Gastrocnemius medialis (tissue), 4 donors: Measurements from ENCODE around the gene HEXD. TPM values are rescaled to one million over a fixed set of nuclear protein-coding genes. Genes with fewer than 3 reads are reported as not detected.
"Not testable (repeated sequence)": the region's sequence is repeated elsewhere in the genome, so short reads cannot be mapped to it uniquely, and the experiment has no call there.

ENCODE experiments used
- ATAC-seq, 2 donors: fragments of 150-250 bp; one replicate each; pipeline ENCODE4 v1.9.1; 2016
- DNase-seq, 2 donors: peaks; one replicate each; pipeline ENCODE4 v3.0.0-alpha.2; 2019
- H3K27ac ChIP-seq, 4 donors: fragments of 200-600 bp; sonication (generic); 1 replicate in 1 of 4; 2 replicates in 3 of 4; pipeline ENCODE4 v1.5.1; 2016 to 2018; ENCODE audit warnings: mild to moderate bottlenecking in 2 of 4, moderate library complexity in 1 of 4
- H3K27me3 ChIP-seq, 3 donors: fragments of 200-600 bp; sonication (generic) in 2 of 3; 1 replicate in 1 of 3; 2 replicates in 2 of 3; pipeline versions ENCODE4 v1.5.1 to v1.6.0; 2016 to 2019; ENCODE audit warnings: mild to moderate bottlenecking in 1 of 3, moderate library complexity in 1 of 3
- H3K36me3 ChIP-seq, 2 donors: fragments of 200-600 bp; sonication (generic) in 1 of 2; one replicate each; pipeline ENCODE4 v1.5.1; 2017 to 2018
- H3K4me1 ChIP-seq, 2 donors: fragments of 200-600 bp; sonication (generic) in 1 of 2; one replicate each; pipeline ENCODE4 v1.5.1; 2016 to 2017; ENCODE audit warnings: mild to moderate bottlenecking in 2 of 2
- H3K4me3 ChIP-seq, 4 donors: fragments of 200-600 bp; sonication (generic) in 3 of 4; 1 replicate in 1 of 4; 2 replicates in 3 of 4; pipeline ENCODE4 v1.5.1; 2016 to 2019; ENCODE audit warnings: mild to moderate bottlenecking in 2 of 4
- H3K9me3 ChIP-seq, 3 donors: fragments of 200-600 bp; sonication (generic) in 2 of 3; 1 replicate in 1 of 3; 2 replicates in 2 of 3; pipeline ENCODE4 v1.5.1; 2016 to 2019
- POLR2A ChIP-seq, 2 donors: fragments of 450-650 bp; IDR thresholded peaks; one replicate each; pipeline ENCODE4 v1.6.1; 2017; ENCODE audit warnings: antibody characterized with exemption in 2 of 2, mild to moderate bottlenecking in 2 of 2, moderate library complexity in 2 of 2
- in situ Hi-C, 4 donors: fragments of 200-750 bp; cut with MboI; loops; one replicate each; pipeline versions ENCODE4 v1.15.0 to v1.8.0; 2017; ENCODE audit warnings: low sequenced_read_pairs in 4 of 4
- intact Hi-C: fragments of 100-400 bp; cut with DNase I; formaldehyde crosslinking; loops from one replicate; pipeline ENCODE4 v1.15.1; 2023; ENCODE audit warnings: low total_unique reads
- total RNA-seq, 4 donors: library from RNA; depleted of rRNA; stranded (reverse); fragments of >200 nt; gene quantifications; one replicate each; pipeline versions ENCODE4 v1.1.0 to v1.2.3, GENCODE V29; 2016
- TF ChIP-seq, protein P1 (sequence below), 5 experiments: fragments of 450-650 bp in 3 of 5; fragments of 200-600 bp in 2 of 5; sonication (generic) in 2 of 5; IDR thresholded peaks in 4 of 5; conservative IDR thresholded peaks in 1 of 5; 1 replicate in 4 of 5; 2 replicates in 1 of 5; pipeline ENCODE4 v1.5.1; 2016 to 2019; ENCODE audit warnings: antibody characterized with exemption in 5 of 5, mild to moderate bottlenecking in 3 of 5, moderate library complexity in 3 of 5

HEXD gene
- total RNA-seq, 4 donors from 2014 or later: 15.5 to 35.1 (median 22.5) TPM

DNA sequence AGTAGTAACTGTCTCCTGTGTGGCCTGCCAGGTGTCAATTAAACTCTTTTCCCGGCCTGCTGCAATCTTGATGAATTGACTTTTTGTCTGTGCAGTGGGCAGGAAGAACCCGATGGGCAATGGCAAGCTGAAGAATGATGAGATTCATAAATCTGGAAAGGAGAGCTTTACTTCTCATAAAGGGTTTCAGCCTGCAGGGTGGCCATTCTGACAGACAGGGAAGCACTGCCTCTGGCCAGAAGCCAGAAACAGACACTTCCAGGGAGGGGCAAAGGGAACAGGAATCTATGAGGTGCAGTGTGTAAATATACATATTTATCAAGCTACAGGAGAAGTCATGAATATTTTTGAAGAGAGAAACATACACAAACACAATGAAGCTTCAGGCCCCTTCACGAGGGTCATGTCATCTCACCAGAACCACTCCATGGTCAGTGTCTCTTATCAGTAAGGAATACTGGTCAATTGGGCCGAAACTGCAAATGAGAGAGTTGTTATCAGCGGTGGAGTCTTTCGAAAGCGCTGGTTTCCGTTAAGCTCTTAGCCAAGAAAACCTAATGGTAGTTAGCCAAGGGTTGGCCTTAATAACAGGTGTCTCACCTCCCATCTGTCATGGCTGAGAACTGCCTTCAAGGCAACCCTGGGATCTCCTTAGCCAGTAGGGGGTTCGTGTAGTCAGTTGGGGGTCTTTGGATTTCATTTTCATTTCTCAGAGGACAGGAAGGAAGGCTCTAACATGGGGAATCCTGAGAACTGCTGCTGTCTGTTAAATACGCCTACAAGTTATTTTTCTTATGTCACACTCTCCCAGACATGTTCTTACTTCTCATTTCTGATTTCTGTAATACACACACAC, 39.2 kb downstream of the HEXD start:
- Histone ChIP-seq H3K4me3 (peak overlapping the region; percentile 68 to 98 (median 80)), H3K4me1 (peaks cover 16 to 21% of the 10 kb centered on the region in 2 donors), H3K27ac (peak overlapping the region; percentile 99 to 100 (median 100)), H3K27me3 (no peaks in the 10 kb centered on the region), H3K36me3 (peaks cover 0 to 23% of the 10 kb centered on the region in 2 donors), H3K9me3 (no peaks in the 10 kb centered on the region)
- TF ChIP-seq POLR2A (IDR thresholded peaks at IDR 0.05): no peak
- TF ChIP-seq, protein P1, sequence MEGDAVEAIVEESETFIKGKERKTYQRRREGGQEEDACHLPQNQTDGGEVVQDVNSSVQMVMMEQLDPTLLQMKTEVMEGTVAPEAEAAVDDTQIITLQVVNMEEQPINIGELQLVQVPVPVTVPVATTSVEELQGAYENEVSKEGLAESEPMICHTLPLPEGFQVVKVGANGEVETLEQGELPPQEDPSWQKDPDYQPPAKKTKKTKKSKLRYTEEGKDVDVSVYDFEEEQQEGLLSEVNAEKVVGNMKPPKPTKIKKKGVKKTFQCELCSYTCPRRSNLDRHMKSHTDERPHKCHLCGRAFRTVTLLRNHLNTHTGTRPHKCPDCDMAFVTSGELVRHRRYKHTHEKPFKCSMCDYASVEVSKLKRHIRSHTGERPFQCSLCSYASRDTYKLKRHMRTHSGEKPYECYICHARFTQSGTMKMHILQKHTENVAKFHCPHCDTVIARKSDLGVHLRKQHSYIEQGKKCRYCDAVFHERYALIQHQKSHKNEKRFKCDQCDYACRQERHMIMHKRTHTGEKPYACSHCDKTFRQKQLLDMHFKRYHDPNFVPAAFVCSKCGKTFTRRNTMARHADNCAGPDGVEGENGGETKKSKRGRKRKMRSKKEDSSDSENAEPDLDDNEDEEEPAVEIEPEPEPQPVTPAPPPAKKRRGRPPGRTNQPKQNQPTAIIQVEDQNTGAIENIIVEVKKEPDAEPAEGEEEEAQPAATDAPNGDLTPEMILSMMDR (IDR thresholded peaks at IDR 0.05 in 4 of 5, conservative IDR thresholded peaks at IDR 0.05 in 1 of 5): no peak
- intact Hi-C loops: loop anchor here (10.0 kb wide), 1 partner anchor 532 kb away; the partner anchor contains the start of gene MAFG
- DNase-seq (no peak), ATAC-seq (no peak)
- in situ Hi-C loops: no loop called here

DNA sequence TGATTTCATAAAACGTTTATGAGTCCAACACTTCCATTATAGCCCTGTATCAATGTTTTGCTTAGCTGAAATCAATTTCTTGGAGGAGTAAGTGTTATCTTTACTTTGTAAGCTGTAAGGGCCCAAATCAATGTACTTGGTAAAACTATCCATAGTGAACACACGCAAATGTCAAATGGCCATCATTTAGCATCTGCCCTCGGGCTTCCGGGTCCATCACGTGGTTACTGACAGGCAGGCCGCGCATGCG, 39.7 kb downstream of the HEXD start:
- Histone ChIP-seq H3K4me3 (peak overlapping the region; percentile 68 to 98 (median 80)), H3K36me3 (peaks cover 0 to 28% of the 10 kb centered on the region in 2 donors), H3K27me3 (no peaks in the 10 kb centered on the region), H3K27ac (peak overlapping the region; percentile 99 to 100 (median 100)), H3K4me1 (peaks cover 16 to 21% of the 10 kb centered on the region in 2 donors), H3K9me3 (no peaks in the 10 kb centered on the region)
- no peak for TF ChIP-seq POLR2A (IDR thresholded peaks at IDR 0.05)
- TF ChIP-seq, protein P1 (IDR thresholded peaks at IDR 0.05 in 4 of 5, conservative IDR thresholded peaks at IDR 0.05 in 1 of 5): no peak
- DNase-seq (peak in 1 of 2 donors; percentile 90), ATAC-seq (no peak)
- intact Hi-C loops (loop anchor here (1.0 to 10.0 kb wide), 4 partner anchors 36 to 533 kb away; partner anchors contain the start of genes FOXK2 and MAFG), in situ Hi-C loops (no loop called here)

DNA sequence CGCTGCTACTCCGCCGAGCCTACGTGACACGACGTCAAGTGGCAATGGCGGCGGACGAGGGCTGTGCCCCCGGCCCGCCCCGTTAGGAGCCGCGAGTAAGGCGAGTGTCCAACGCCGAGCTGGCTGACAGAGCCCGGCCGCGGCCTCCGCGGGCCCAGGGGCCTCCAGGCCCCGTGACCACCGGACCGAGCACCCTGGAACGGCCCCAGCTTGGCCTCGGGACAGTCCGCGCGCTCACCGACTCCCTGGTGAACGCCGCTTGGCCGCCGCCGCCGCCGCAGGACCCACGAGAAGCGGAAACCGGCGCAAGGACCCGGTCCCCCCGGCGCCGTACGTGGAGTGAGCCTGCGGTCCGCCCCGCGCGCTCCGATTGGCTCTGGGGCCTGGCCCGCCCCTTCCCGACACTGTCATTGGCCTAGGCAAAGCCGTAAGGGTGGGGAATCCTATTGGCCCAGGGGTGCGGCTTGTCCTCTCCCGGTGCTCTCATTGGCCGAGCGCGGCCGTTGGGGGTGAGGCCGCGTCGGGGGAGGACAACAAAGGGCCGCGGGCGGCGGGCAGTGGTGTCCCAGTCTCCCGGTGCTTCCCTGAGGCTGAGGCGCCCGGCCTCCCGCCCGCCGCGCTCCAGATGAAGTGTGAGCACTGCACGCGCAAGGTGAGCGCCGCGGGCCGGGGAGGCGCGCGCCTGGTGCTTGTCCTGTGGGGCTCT, 40.2 kb downstream of the HEXD start, which contains the start of gene NARF:
Gene NARF (plus strand): TSS at position 563 of the 706 bp plus-strand sequence. CDS start 63 bp downstream, at position 626.
- DNase-seq: peak; percentile 99
- Histone ChIP-seq H3K27ac (peak within 1 kb of the TSS; percentile 99 to 100 (median 100)), H3K4me3 (peak within 1 kb of the TSS; percentile 75 to 98 (median 80)), H3K27me3 (no peaks in the 10 kb centered on the region), H3K36me3 (peaks cover 0 to 33% of the 10 kb centered on the region in 2 donors), H3K4me1 (peaks cover 16 to 21% of the 10 kb centered on the region in 2 donors), H3K9me3 (no peaks in the 10 kb centered on the region)
- ATAC-seq: peak; percentile 92 to 94
- intact Hi-C loops (loop anchor here (1.0 to 10.0 kb wide), 4 partner anchors 36 to 534 kb away; partner anchors contain the start of genes FOXK2 and MAFG), in situ Hi-C loops (no loop called here)
- TF ChIP-seq POLR2A (IDR thresholded peaks at IDR 0.05): peak; percentile 99 to 100
- TF ChIP-seq, protein P1 (IDR thresholded peaks at IDR 0.05 in 4 of 5, conservative IDR thresholded peaks at IDR 0.05 in 1 of 5): no peak

DNA sequence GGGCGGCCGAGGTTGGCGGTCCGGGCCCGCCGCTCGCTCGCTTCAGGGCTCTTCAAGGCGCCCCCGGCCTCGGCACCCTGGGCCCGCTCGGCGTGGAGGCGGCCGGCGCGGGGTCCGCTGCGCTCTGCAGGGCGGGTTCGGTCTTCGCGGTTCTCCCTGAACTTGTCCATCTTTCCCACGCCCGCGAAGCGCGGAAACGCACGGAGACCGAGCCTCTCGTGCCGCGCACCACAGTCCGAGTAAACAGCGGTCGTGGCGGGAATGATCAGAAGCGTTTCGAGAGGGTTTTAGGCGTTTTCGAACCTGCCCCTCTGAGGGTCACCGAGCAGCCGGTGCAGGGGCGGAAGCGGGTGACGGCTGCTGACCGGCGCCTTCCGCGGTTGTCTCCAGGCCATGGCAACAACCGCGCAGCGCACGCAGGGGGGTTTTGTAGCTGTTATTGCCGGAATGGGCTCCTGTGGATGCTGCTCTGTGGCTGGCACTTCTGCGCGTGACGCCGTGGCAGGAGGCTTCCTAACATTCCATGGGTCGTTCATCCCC, 40.8 kb downstream of the HEXD start:
- in situ Hi-C loops: no loop called here
- Histone ChIP-seq H3K27me3 (no peaks in the 10 kb centered on the region), H3K4me3 (peak overlapping the region; percentile 75 to 98 (median 80)), H3K4me1 (peaks cover 16 to 21% of the 10 kb centered on the region in 2 donors), H3K27ac (peak overlapping the region; percentile 99 to 100 (median 100)), H3K36me3 (peaks cover 0 to 36% of the 10 kb centered on the region in 2 donors), H3K9me3 (no peaks in the 10 kb centered on the region)
- intact Hi-C loops: loop anchor here (1.0 to 10.0 kb wide), 4 partner anchors 35 to 534 kb away; partner anchors contain the start of genes FOXK2 and MAFG
- no peak for TF ChIP-seq POLR2A (IDR thresholded peaks at IDR 0.05)
- TF ChIP-seq, protein P1 (IDR thresholded peaks at IDR 0.05 in 4 of 5, conservative IDR thresholded peaks at IDR 0.05 in 1 of 5): no peak
- no peak for DNase-seq
- ATAC-seq: peak in 1 of 2 donors; percentile 0

DNA sequence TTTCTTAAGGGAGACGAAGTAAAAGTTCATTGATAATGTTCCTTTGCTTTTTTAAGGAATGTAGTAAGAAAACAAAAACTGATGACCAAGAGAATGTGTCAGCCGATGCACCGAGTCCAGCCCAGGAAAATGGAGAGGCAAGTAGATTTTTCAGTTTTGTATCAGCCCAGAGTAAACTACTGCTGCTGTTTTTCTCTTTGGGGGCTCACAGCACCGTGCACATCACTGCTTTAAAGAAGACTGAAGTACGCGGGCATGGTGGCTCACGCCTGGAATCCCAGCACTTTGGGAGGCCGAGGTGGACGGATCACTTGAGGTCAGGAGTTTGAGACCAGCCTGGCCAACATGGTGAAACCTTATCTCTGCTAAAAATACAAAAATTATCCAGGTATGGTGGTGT, 41.8 kb downstream of the HEXD start:
- H3K4me3 ChIP-seq, H3K9me3 ChIP-seq, in situ Hi-C loops, H3K27ac ChIP-seq, H3K27me3 ChIP-seq, ATAC-seq, DNase-seq: not testable (repeated sequence)
- intact Hi-C loops: loop anchor here (2.0 to 10.0 kb wide), 2 partner anchors 95 to 535 kb away; partner anchors contain the start of gene MAFG
- Histone ChIP-seq H3K4me1 (peaks cover 16 to 21% of the 10 kb centered on the region in 2 donors), H3K36me3 (peaks cover 0 to 46% of the 10 kb centered on the region in 2 donors)
